ENCODE results near the gene C21orf58.
"Not testable (repeated sequence)": the region's sequence is repeated elsewhere in the genome, so short reads cannot be mapped to it uniquely, and the experiment has no call there.

Gene C21orf58

GRCh38 chr21:46323710-46324389 is at the start of gene C21orf58, which contains the start of gene PCNT:
TSS of gene C21orf58 (minus strand) at chr21:46323870. CDS start at chr21:46322738, 1,132 bp downstream.
TSS of gene PCNT (plus strand) at chr21:46324156. CDS start at chr21:46324229, 73 bp downstream.
- peak; percentile 83 to 98 (median 95) for DNase-seq

DNA sequence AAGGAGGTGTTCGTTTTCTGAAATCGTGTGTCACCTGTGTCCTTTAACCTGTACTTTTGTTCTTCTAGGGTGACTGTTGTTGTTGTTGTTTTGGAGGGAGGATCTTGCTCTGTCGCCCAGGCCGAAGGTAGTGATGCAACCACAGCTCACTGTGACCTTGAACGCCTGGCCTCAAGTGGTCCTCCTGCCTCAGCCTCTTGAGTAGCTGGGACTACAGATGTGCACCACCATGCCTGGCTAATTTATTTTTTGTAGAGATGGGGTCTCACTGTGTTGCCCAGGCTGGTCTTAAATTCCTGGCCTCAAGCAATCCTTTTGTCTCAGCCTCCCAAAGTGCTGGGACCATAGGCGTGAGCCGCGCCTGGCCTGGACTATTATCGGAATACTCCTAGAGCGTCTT is 49.3 kb upstream of the C21orf58 start:
- DNase-seq, result not testable (repeated sequence)

GRCh38 chr21:46372014-46372485 is 48.4 kb upstream of the C21orf58 start:
- no peak for DNase-seq

DNA sequence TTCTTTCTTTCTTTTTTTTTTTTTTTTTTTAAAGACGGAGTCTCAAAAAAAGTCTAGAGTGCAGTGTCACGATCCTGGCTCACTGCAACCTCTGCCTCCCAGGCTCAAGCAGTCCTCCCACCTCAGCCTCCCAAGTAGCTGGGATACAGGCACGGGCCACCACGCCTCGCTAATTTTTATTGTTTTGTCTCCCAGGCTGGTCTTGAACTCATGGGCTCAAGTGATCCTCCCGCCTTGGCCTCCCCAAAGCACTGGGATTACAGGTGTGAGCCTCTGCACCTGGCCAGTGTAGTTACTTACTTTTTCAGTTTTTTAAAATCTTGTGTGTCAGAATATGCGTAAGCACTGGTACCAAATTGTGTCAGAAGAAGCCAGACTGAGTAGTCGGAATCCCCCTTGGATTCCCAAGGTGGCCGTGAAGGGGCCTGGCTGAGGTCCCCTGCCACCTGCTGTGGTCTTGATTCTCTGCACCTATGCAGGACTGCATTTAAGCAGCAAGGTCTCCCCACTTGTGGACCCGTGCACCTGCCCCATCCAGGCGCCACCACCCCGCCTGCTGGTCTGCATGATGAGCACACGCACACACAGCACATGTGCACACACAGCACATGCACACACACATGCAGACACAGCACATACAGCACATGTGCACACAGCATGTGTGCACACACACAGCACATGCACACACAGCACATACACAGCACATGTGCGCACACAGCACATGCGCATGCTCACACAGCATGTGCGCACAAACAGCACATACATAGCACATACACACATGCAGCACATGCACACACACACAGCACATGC is 47.7 kb upstream of the C21orf58 start:
- DNase-seq, result no peak

DNA sequence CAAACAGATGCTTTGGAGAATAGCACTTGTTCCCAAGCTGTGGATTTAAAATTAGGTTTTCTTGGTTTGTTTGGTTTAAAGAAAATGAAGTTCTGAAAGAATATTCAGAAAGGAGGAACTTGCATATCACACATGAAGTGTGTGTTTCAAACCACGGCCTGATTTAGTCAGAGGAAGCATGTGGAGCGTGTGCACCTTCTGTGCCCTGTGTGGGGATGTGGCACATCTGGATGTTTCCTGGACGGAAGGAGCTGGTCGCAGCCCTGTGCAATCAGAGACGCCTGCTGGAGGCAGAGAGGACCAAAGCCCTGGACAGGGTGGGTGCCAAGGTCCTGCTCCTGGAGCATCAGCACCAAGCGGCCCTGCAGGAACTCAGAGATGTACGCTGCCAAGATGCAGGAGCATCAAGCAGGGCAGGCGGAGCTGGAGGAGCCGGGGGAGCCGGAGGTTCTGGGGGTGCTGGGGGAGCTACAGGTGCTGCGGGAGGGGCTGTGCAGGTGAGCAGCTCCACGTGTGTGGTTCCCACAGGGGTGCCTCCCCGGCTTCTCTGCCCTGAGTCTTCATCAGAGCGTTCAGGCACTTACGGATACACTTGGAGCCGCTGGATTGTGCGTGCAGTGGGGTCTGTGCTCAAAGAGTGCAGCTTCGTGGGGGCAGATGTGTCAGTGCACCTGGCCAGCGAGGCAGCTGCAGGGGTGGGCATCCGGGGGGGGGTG is 46.0 kb upstream of the C21orf58 start:
- no peak for DNase-seq

GRCh38 chr21:46368533-46369285 is 45.0 kb upstream of the C21orf58 start:
- no peak for DNase-seq

DNA sequence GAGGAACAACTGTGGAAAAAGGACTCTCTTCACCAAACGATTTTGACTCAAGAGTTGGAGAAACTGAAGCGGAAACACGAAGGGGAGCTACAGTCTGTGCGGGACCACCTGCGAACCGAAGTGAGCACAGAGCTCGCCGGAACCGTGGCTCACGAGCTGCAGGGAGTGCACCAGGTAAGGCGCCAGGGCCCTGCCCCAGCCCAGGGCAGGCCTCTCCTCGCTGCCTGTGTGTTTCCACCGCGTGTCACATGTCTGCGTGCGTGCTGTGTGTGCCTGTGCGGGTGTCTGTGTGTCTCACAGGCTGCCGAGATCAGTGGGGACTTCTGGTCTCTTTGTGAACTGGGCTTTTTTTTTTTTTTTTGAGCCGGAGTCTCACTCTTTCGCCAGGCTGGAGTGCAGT is 43.3 kb upstream of the C21orf58 start:
- DNase-seq, result no peak

DNA sequence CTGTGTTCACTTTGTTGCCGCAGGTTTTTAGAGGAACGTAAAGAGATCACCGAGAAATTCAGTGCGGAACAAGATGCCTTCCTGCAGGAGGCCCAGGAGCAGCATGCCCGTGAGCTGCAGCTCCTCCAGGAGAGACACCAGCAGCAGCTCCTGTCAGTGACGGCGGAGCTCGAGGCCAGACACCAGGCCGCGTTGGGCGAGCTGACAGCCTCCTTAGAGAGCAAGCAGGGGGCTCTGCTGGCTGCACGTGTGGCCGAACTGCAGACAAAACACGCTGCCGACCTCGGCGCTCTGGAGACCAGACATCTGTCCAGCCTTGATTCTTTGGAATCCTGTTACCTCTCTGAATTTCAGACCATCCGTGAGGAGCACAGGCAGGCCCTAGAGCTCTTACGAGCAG is 42.9 kb upstream of the C21orf58 start:
- DNase-seq, result no peak

DNA sequence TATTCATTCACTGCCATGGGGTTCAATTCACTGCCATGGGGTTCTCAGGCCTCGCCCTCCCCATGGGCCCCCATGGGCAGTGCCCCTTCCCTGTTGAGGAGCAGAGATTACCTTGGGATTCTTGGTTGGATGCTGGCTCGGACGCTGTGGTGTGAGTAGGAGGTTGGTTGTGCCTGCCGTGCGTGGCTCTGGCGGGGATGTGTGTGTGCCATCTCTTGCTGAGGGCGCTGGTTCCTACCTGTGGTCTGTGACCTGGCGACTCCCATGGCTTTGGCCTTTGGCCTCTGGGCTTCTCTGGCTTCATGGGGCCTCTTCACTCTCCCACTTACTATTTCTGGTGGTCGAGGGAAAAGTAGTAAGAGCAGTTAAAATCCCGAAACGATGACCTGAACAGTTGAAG is 42.4 kb upstream of the C21orf58 start:
- DNase-seq, result no peak

- DNase-seq, result no peak
Observed at GRCh38 chr21:46363698-46364097, 40.0 kb upstream of the C21orf58 start.

DNA sequence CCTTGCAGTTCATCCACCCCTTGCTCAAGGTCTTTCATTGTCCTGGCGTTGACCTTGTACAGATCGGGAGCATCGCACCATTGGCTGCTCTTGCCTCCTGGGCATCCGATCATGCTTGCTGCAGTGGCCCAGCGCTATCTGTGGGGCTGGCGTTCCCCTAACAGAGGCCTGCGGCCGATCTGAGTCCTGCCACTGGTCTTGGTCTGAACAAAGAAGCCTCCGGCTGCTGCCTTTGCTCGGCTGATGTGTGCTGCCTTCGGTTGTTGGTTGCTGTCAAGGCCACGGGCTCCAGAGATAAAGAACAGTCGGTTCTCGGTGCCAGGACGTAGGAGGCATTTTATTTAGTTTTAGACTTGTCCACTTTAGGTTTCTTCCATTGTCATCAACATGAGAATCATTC is 39.3 kb upstream of the C21orf58 start:
- DNase-seq, result no peak

DNA sequence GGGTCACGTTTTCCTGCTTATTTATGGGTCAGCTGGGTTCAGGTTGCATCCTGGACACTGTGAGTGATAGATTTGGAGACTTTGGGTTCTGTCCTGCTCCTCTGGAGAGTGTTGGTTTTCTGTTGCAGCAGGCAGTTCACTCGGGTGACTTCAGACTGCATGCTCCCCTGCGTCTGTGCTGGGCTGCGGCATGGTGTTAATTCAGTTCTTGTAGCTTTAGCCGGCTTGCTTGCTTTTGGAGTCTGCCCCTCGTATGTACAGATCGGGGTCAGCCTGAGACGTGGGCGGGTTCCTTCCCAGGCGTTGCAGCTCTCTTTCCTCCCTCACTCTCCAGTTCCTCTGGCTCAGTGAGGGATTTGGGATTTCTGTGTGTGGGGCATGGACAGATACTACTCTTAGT is 38.3 kb upstream of the C21orf58 start:
- DNase-seq, result no peak

DNA sequence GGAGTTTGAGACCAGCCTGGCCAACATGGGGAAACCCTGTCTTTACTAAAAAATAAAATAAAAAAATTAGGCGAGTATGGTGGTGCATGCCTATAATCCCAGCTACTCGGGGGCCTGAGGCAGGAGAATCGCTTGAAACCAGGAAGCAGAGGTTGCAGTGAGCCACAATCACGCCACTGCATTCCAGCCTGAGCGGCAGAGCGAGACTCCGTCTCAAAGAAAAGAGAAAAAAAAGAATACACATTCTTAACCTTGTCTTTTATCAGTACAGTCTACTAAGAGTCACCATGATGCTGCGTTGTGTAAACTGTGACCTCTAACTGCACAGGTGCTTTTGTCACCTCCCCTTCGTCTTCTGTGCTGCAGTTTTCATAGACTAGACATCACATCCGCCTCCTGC is 37.5 kb upstream of the C21orf58 start:
- no peak for DNase-seq

- DNase-seq, result no peak
Observed at GRCh38 chr21:46357684-46358425, 34.2 kb upstream of the C21orf58 start.

GRCh38 chr21:46357335-46357604 is 33.6 kb upstream of the C21orf58 start:
- DNase-seq, result no peak

DNA sequence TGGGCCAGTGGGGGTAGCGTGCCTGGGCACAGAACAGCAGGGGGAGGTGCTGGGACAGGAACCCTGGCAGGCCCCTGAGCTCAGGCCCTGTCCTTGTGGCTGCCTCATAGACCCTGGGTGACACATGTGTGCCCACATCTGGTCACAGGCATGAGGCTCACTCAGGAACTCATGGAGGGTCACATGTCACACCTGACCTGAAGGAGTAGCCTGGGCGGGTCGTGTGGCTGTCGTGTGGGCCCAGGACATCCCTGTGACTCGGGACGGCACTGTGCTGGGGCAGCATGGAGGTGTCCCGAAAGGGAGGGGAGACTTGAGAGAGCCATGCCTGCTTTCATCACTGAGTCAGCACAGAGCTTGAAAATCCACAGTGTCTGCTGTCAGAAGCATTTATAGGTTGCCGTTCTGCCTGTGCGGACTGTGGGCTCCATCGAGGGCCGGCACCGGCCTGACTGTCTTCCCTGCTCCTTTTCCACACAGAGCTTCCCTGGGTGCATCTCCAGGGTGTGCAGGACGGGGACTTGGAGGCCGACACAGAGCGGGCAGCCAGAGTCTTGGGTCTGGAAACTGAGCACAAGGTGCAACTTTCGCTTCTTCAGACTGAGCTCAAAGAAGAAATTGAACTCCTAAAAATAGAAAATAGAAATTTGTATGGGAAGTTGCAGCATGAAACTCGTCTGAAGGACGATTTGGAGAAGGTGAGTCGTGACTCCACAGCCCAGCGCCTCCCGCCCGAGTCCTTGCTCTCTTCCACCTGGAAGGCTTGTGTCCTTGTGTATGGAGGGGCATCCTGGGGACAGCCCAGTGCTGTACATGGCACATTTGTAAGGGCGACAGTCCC is 33.0 kb upstream of the C21orf58 start:
- DNase-seq, result no peak

DNA sequence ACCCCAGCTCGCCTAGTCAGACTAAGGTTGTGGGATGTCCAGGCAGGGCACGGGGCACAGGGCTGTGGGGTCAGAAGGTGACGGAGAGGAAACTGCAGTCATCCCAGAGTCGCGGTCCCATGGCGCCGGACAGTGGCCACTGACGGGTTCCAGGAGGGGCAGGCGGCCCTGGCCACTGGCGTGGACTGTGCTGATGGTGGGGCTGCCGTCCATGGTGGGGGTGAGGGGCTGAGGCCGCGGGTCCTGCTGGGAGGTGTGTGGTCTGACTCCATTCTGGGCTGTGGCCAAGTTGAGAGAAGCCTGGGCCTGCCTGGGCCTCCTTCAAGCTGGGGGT is 32.3 kb upstream of the C21orf58 start:
- no peak for DNase-seq

DNA sequence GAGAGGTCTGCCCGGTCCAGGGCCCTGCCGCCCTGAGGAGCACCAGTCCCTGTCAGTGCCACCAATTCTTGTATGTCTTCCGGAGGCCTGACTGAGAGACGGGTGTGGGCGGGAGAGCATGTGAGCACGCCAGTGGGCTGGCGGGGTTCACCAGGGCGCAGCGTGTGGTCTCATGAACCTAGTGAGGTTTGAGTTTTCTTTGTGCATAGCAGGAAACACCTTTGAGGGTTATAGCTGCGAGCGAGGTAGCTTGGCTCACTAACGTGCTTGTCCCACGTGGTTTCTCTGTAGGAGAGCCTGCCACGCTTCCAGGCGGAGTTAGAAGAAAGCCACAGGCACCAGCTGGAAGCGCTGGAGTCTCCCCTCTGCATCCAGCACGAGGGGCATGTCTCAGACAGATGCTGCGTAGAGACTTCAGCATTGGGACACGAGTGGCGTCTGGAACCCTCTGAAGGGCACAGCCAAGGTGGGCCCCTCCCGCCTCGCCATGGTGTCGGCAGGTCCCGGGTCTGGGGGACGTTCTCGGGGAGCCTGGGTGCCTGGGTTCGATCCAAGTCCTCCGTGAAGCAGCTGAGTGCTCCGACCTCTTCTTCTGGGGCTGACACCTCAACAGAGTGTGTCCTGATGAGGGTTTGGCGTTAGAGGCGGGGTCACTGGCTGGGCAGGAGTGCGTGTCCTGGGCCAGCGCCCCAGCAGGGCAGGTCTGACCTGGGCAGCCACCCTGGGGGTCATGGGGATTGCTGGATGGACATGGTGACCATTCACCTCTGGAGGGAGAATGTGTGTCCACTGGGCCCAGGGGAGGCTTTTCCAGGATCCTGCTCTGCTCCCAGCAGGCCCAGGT is 31.7 kb upstream of the C21orf58 start:
- peak in 5 of 56 donors; percentile 18 to 33 (median 25) for DNase-seq

- DNase-seq, result no peak
Observed at GRCh38 chr21:46354518-46354917, 30.8 kb upstream of the C21orf58 start.

Measured in nucleus accumbens (tissue), 56 donors.